ENCODE results near the gene PRRC2C.

PRRC2C gene

DNA sequence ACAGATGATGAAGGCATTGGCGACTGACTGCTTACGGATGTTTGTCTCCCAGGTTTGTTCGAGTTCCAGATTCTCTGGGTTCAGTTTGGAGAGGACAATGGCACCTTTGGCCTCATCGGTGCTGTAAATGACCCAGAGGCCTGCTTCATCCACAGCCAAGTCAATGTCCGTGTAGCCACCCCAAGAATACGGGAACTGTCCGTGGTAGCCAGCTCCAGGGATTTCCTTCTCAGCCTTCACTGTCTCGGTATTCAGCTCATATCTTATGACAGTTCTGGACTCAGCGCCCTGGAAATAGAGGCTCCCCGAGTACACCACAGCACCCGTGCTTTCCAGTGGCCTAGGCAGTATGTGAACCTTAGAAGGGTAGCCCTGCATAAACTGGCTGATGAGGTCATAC lies 150.8 kb downstream of the PRRC2C start:
- no peak for DNase-seq (ENCODE audit: low read depth)

DNA sequence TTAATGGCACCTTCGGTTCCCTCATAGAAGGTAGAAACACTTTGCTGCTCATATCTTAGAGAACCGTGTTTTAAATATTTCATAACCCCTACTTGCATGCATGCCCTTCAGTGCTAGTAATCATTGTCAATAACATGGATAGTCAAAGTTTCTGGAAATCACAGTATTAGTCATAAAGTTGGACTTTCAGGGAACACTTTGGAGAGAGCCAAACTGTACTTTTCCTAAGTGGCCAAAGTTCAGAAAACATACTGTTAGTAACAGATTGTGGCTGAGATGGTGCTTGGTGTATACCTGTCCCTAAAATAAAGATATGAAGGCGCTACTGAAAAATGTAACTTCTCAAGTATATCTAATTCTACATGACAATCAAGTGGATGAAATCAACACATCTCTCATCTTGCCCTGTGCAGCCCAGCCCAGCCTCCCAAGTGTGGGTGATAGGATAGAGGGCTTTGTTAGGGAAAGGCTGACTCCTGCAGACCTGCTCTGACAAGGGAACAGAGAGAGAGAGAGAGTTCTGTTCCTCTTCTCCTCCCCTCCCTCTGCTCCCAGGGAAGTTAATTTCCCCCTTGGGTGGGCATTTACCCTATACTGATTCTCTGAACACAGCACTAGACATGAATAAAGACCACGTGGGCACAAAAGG lies 152.7 kb downstream of the PRRC2C start:
- no peak for DNase-seq (ENCODE audit: low read depth)

DNA sequence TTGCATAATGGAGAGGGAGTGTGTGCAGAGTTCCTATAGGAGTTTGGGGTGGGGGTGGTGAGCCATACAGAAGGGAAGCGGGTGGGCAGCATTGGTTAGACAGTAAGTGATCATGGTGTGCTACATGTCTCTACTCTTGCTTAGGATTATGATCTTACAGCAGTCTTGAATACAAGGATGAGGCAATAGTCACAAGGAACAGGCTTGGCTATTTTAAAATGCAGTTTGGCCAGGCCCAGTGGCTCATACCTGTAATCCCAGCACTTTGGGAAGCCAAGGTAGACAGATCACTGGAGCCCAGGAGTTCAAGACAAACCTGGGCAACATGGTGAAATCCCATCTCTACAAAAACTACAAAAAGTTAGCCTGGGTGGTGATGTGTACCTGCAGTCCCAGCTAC lies 154.9 kb downstream of the PRRC2C start:
- DNase-seq (ENCODE audit: low read depth), result no peak

DNA sequence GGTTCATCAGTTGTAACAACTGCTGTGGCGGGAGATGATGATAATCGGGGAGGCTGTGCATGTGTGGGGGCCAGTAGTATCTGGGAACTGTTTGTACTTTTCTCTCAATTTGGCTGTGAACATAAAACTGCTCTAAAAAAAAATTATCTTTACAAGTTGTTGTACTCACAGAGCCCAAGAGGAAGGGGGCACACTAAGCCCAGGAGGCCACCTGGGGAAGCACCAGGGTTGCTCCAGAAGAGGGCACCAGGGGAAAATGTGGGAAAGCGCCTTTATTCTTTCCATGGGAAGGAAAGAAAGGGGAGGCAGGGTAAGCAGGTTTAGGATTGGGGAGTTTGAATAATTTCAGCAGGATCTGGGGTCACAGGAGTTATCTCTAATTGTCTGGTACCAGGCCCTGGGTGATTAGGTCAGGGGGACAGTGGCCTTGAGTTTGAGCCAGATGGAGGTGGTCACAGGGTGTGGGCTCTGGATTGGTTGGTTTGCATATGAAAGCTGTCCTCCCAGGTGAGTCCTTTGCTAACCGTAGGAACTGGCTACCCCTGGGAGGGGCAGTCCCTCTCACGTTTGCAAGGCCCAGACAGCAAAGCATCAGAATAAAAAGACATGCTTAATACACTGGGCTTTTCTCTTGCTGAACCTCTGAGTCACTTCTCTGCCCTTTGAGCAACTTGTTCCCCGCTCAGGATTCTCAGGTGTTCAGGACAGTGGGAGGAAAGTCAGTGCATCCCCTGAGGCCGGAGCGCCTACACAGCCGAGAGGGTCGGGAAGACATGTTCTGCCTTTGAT lies 155.9 kb downstream of the PRRC2C start:
- no peak for DNase-seq (ENCODE audit: low read depth)

DNA sequence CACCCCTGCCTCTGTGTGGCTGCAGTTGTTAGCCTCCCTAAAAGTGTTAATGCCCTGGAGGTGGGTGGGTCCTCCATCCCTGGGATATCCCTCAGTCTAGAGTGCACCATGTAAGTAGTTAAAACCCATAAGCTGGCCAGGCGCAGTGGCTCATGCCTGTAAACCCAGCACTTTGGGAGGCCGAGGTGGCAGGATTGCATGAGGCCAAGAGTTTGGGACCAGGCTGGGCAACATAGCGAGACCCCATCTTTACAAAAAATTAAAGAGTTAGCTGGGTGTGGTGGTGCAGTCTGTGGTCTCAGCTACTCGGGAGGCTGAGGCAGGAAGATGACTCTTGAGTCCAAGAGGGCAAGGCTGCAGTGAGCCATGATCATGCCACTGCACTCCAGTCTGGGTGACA lies 156.9 kb downstream of the PRRC2C start:
- DNase-seq (ENCODE audit: low read depth), result no peak
